CD4-positive, CD25-positive, alpha-beta regulatory T cell (primary cell): ENCODE results near the gene RNF220. TPM values are rescaled to one million over a fixed set of nuclear protein-coding genes. Genes with fewer than 3 reads are reported as not detected.
"Not testable (repeated sequence)": the region's sequence is repeated elsewhere in the genome, so short reads cannot be mapped to it uniquely, and the experiment has no call there.

Source experiments
- ATAC-seq, 2 donors: fragments of 150-1000 bp; cut with Tn5 transposase; one replicate each; pipeline ENCODE4 v1.10.0; 2021; ENCODE audit warnings: low read depth in 2 of 2, moderate number of reproducible peaks in 2 of 2, moderate library complexity in 1 of 2
- DNase-seq, 3 donors: peaks; one replicate each; pipeline versions ENCODE4 v3.0.0 to v3.0.0-alpha.2; 2012 to 2022; ENCODE audit warnings: mixed read lengths in 1 of 3
- H3K27ac ChIP-seq: one replicate; pipeline ENCODE4 v1.7.0; 2013; ENCODE audit warnings: mild to moderate bottlenecking, low read length; ENCODE audit not compliant: insufficient read depth, poor library complexity, severe bottlenecking
- H3K27me3 ChIP-seq: one replicate; pipeline ENCODE4 v1.7.0; 2013; ENCODE audit warnings: low read length; ENCODE audit not compliant: control insufficient read depth, insufficient read depth
- H3K36me3 ChIP-seq: one replicate; pipeline ENCODE4 v1.7.0; 2013; ENCODE audit warnings: mild to moderate bottlenecking, low read length, moderate library complexity; ENCODE audit not compliant: control insufficient read depth, insufficient read depth
- H3K4me1 ChIP-seq: 2 replicates; pipeline ENCODE4 v1.7.0; 2013; ENCODE audit warnings: mild to moderate bottlenecking, low read length; ENCODE audit not compliant: insufficient read depth, control insufficient read depth, poor library complexity, severe bottlenecking
- H3K4me3 ChIP-seq: one replicate; pipeline ENCODE4 v1.7.0; 2013; ENCODE audit warnings: low read depth, mild to moderate bottlenecking, low read length, moderate library complexity
- H3K9me3 ChIP-seq, 2 experiments: 1 replicate in 1 of 2; 2 replicates in 1 of 2; pipeline ENCODE4 v1.7.0; 2013; ENCODE audit warnings: low read length in 2 of 2, mild to moderate bottlenecking in 1 of 2, moderate library complexity in 1 of 2; ENCODE audit not compliant: control insufficient read depth in 2 of 2
- H3K27ac Mint-ChIP-seq, 3 donors: one replicate each; pipeline ENCODE4 v1.8.0; 2020 to 2022; ENCODE audit warnings: mild to moderate bottlenecking in 3 of 3, mixed read lengths in 3 of 3, moderate library complexity in 2 of 3
- H3K27me3 Mint-ChIP-seq: one replicate; pipeline ENCODE4 v1.8.0; 2022; ENCODE audit warnings: mild to moderate bottlenecking, mixed read lengths
- H3K36me3 Mint-ChIP-seq: one replicate; pipeline ENCODE4 v1.8.0; 2020; ENCODE audit warnings: mixed read lengths
- H3K4me1 Mint-ChIP-seq, 4 donors: one replicate each; pipeline ENCODE4 v1.8.0; 2020 to 2022; ENCODE audit warnings: mixed read lengths in 4 of 4, mild to moderate bottlenecking in 1 of 4
- H3K4me3 Mint-ChIP-seq, 4 donors: one replicate each; pipeline ENCODE4 v1.8.0; 2020 to 2022; ENCODE audit warnings: mild to moderate bottlenecking in 4 of 4, mixed read lengths in 4 of 4, moderate library complexity in 3 of 4
- H3K9me3 Mint-ChIP-seq, 7 donors: one replicate each; pipeline ENCODE4 v1.8.0; 2020 to 2022; ENCODE audit warnings: mixed read lengths in 7 of 7, mild to moderate bottlenecking in 3 of 7, moderate library complexity in 2 of 7
- polyA plus RNA-seq, 4 donors: library from polyadenylated mRNA; unstranded; fragments of 300-500 nt; fragmentation: Illumina TruSeq; gene quantifications; one replicate each; pipeline ENCODE4 v1.2.3, GENCODE V29; 2021
- total RNA-seq: library from RNA; stranded (reverse); gene quantifications from one replicate; pipeline ENCODE4 v1.2.3, GENCODE V29; 2022

The RNF220 gene
- total and polyA plus RNA-seq, 5 donors from 2014 or later = 73.2 to 94.8 (median 83.1) TPM

- H3K27me3 Mint-ChIP-seq, H3K9me3 ChIP-seq, H3K36me3 ChIP-seq, ATAC-seq, H3K27ac ChIP-seq, H3K9me3 Mint-ChIP-seq, H3K4me3 Mint-ChIP-seq, H3K36me3 Mint-ChIP-seq, H3K4me1 ChIP-seq, H3K4me3 ChIP-seq, H3K27me3 ChIP-seq, DNase-seq: not testable (repeated sequence)
- H3K4me1 Mint-ChIP-seq = peaks cover 5 to 20% (median 12%) of the 10 kb centered on the region in 4 donors
- H3K27ac Mint-ChIP-seq = peak overlapping the region in 1 of 3 donors; percentile 74
Observed at GRCh38 chr1:44666719-44667118, 261.7 kb downstream of the RNF220 start.

DNA sequence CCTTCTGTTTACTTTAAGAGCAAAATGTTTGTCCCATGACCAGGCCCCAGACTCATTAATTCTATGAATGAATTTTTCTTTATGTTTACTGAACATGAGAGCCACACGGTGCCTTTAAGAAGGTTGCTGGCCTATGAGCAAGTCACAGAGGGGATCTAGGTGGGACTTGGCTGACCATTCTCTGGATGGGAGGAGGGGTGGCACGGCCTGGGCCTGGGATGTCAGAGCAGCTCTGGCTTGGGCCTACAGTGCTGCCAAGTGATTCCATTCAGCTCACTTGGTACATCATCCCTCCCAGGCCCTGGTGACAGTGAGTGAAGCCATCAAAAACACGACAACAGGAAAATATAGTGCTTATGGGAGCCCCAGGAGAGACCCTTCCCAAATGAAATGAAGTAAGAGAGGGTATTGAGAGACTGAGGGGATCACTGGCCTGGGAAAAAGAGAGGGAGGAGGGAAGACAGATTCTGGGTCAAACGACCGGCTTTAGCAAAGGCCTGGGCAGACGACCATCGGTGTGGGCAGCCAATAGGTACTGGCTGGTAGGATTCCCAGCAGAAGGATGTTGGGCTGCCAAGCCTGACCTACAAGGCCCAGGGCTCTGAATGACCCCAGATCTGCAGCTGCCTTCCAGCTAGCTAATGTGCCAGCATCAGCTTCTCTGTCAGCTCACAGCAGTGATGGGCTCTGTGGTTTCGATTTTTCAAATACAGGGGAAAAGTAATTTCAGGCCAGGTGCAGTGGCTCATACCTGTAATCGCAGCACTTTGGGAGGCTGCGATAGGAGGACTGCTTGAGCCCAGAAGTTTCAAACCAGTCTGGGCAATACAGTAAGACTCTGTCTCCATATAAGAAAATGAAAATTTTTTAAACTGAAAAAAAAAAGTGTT is 265.9 kb downstream of the RNF220 start:
- H3K27ac Mint-ChIP-seq = peak overlapping the region in 1 of 3 donors; percentile 31
- Histone ChIP-seq H3K27me3 (no peaks in the 10 kb centered on the region), H3K27ac (no peak overlapping the region), H3K4me3 (no peak overlapping the region), H3K9me3 (no peaks in the 10 kb centered on the region), H3K4me1 (peaks cover 20% of the 10 kb centered on the region), H3K36me3 (no peaks in the 10 kb centered on the region)
- peaks cover 0 to 23% (median 7%) of the 10 kb centered on the region in 4 donors for H3K4me1 Mint-ChIP-seq
- DNase-seq = no peak
- H3K36me3 Mint-ChIP-seq = no peaks in the 10 kb centered on the region
- H3K9me3 Mint-ChIP-seq = no peaks in the 10 kb centered on the region
- no peak for ATAC-seq
- H3K4me3 Mint-ChIP-seq = peak overlapping the region in 1 of 4 donors; percentile 50
- no peaks in the 10 kb centered on the region for H3K27me3 Mint-ChIP-seq

DNA sequence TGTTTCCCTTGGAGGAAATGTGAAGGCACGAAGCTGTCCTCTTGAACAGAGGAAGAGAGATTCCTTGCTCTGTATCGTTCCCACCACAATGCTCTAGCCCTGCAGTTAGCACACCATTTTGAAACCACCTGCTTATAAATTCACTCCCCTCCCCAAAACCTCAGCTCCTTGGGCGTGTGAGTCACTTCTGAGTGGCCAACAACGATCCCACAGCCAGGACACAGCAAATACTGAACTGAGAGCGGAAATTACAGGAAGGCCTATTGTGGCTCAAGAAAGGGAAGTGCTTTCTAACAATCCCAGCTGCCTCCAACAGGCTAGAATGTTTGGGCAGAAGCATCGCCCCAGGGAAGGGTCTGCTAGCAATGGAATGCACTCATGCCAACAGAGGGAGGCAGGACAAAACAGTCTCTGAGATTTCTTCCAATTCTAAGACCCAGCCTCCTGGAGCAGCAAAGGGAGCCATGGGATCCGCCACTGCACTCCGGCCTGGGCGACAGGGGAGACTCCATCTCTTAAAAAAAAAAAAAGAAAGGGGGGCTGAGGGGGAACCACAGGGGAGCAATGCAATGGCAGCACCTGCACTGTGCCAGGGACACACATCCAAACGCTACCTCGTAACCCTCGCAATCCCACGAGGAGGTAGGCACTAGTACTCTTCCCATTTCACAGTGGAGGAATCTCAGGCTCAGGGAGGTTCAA is 267.4 kb downstream of the RNF220 start:
- peak overlapping the region; percentile 16 to 86 (median 36) for H3K4me3 Mint-ChIP-seq
- H3K27ac Mint-ChIP-seq = no peak overlapping the region
- no peak for ATAC-seq

GRCh38 chr1:44672961-44673674 is 268.1 kb downstream of the RNF220 start:
- Mint-ChIP-seq H3K27ac (peak overlapping the region in 2 of 3 donors; percentile 84 to 94), H3K4me1 (peaks cover 0 to 23% (median 7%) of the 10 kb centered on the region in 4 donors), H3K27me3 (no peaks in the 10 kb centered on the region), H3K36me3 (no peaks in the 10 kb centered on the region), H3K4me3 (peak overlapping the region; percentile 81 to 94 (median 88)), H3K9me3 (no peaks in the 10 kb centered on the region)
- peaks cover 20% of the 10 kb centered on the region for H3K4me1 ChIP-seq
- ATAC-seq (no peak), DNase-seq (no peak)
- peak overlapping the region; percentile 82 for H3K27ac ChIP-seq
- no peaks in the 10 kb centered on the region for H3K36me3 ChIP-seq
- H3K27me3 ChIP-seq = no peaks in the 10 kb centered on the region
- peak overlapping the region; percentile 77 for H3K4me3 ChIP-seq
- no peaks in the 10 kb centered on the region for H3K9me3 ChIP-seq

More for the DNA sequence above, 267.4 kb downstream of the RNF220 start:
- H3K27me3 Mint-ChIP-seq = no peaks in the 10 kb centered on the region
- no peaks in the 10 kb centered on the region for H3K9me3 Mint-ChIP-seq
- Histone ChIP-seq H3K4me1 (peaks cover 20% of the 10 kb centered on the region), H3K27me3 (no peaks in the 10 kb centered on the region), H3K27ac (no peak overlapping the region), H3K4me3 (no peak overlapping the region), H3K9me3 (no peaks in the 10 kb centered on the region), H3K36me3 (no peaks in the 10 kb centered on the region)
- H3K4me1 Mint-ChIP-seq = peaks cover 0 to 23% (median 7%) of the 10 kb centered on the region in 4 donors
- DNase-seq = no peak
- H3K36me3 Mint-ChIP-seq = no peaks in the 10 kb centered on the region

- H3K4me1 ChIP-seq = peaks cover 20% of the 10 kb centered on the region
- peak overlapping the region; percentile 81 to 94 (median 88) for H3K4me3 Mint-ChIP-seq
- H3K36me3 ChIP-seq = no peaks in the 10 kb centered on the region
- peaks cover 0 to 23% (median 7%) of the 10 kb centered on the region in 4 donors for H3K4me1 Mint-ChIP-seq
- no peaks in the 10 kb centered on the region for H3K9me3 Mint-ChIP-seq
- ATAC-seq (no peak), DNase-seq (no peak)
- peak overlapping the region; percentile 77 for H3K4me3 ChIP-seq
- no peaks in the 10 kb centered on the region for H3K27me3 Mint-ChIP-seq
- peak overlapping the region; percentile 82 for H3K27ac ChIP-seq
- H3K9me3 ChIP-seq = no peaks in the 10 kb centered on the region
- peak overlapping the region; percentile 84 to 94 (median 84) for H3K27ac Mint-ChIP-seq
- no peaks in the 10 kb centered on the region for H3K36me3 Mint-ChIP-seq
- H3K27me3 ChIP-seq = no peaks in the 10 kb centered on the region
Observed at GRCh38 chr1:44673675-44674112, 268.6 kb downstream of the RNF220 start.

- peaks cover 20% of the 10 kb centered on the region for H3K4me1 ChIP-seq
- peak within 1 kb of the TSS; percentile 81 to 94 (median 88) for H3K4me3 Mint-ChIP-seq
- no peaks in the 10 kb centered on the region for H3K27me3 ChIP-seq
- peak; percentile 92 to 94 for ATAC-seq
- H3K4me1 Mint-ChIP-seq = peaks cover 0 to 23% (median 7%) of the 10 kb centered on the region in 4 donors
- no peaks in the 10 kb centered on the region for H3K9me3 Mint-ChIP-seq
- H3K36me3 Mint-ChIP-seq = no peaks in the 10 kb centered on the region
- peak within 1 kb of the TSS; percentile 84 to 94 (median 84) for H3K27ac Mint-ChIP-seq
- H3K4me3 ChIP-seq = peak within 1 kb of the TSS; percentile 77
- peak; percentile 94 to 99 (median 97) for DNase-seq
- peak within 1 kb of the TSS; percentile 82 for H3K27ac ChIP-seq
- H3K27me3 Mint-ChIP-seq = no peaks in the 10 kb centered on the region
- no peaks in the 10 kb centered on the region for H3K9me3 ChIP-seq
- H3K36me3 ChIP-seq = no peaks in the 10 kb centered on the region
Observed at GRCh38 chr1:44674113-44675000, 269.3 kb downstream of the RNF220 start, which contains the start of the genes ARMH1 and TMEM53. ARMH1 (plus strand) TSS chr1:44674714; CDS start chr1:44689698, 14,984 bp downstream. TMEM53 (minus strand) TSS chr1:44674481; CDS start chr1:44674391, 90 bp downstream.
